ENCODE data around the gene CAPN15. TPM values are rescaled to one million over a fixed set of nuclear protein-coding genes. Genes with fewer than 3 reads are reported as not detected.

CAPN15 gene
- polyA plus RNA-seq, 1 of the 3 experiments (the other 2 are of a cell fraction): 22.9 TPM

- H4K20me1 ChIP-seq (ENCODE audit: insufficient read depth): no peaks in the 10 kb centered on the region
- CTCF ChIA-PET: no interaction called here
- no peak overlapping the region for H3K4me3 ChIP-seq (ENCODE audit: low read depth in 2 of 2, low read length in 1 of 2)
- H3K36me3 ChIP-seq (replicated peaks in 1 of 2; ENCODE audit: control insufficient read depth in 1 of 2, insufficient read depth in 2 of 2, low read length in 1 of 2): peaks cover 0 to 38% of the 10 kb centered on the region in 2 experiments
- H3F3A ChIP-seq (replicated peaks; ENCODE audit: insufficient read depth): no peaks in the 10 kb centered on the region
- no peak overlapping the region; a peak in 1 of 4 replicates for H3K27ac ChIP-seq (ENCODE audit: low read depth in 2 of 2, low read length in 1 of 2)
- peaks cover 10% of the 10 kb centered on the region for H3K79me2 ChIP-seq (ENCODE audit: insufficient read depth)
- POLR2A ChIA-PET: interaction anchor here (1.1 kb wide), 1 partner anchor 10 kb away, joined by 3 read pairs; no protein-coding TSS in a partner anchor
- H3K4me2 ChIP-seq: no peak overlapping the region
- DNase-seq: no peak
- 92% methylated on average over 15 of the region's 36 CpGs for WGBS (ENCODE audit: low lambda C conversion rate)
- TF ChIP-seq GABPA (IDR thresholded peaks at IDR 0.05; ENCODE audit: low read depth) (no peak), FOXM1 (IDR thresholded peaks at IDR 0.05; ENCODE audit: low read depth) (no peak), NFIC (IDR thresholded peaks at IDR 0.05; ENCODE audit: borderline replicate concordance) (no peak)
- H2AFZ ChIP-seq (ENCODE audit: low read depth): no peak overlapping the region
- no peak overlapping the region for H3K9ac ChIP-seq
- no peaks in the 10 kb centered on the region for H3K9me2 ChIP-seq
- H3K9me3 ChIP-seq: no peaks in the 10 kb centered on the region
- no peaks in the 10 kb centered on the region for H3K27me3 ChIP-seq (ENCODE audit: insufficient read depth)
- peaks cover 0 to 12% of the 10 kb centered on the region in 2 experiments; a peak in 1 of 4 replicates for H3K4me1 ChIP-seq (ENCODE audit: control insufficient read depth in 1 of 2, insufficient read depth in 2 of 2, low read depth in 1 of 2, low read length in 1 of 2)
Measured at GRCh38 chr16:575354-576196, 48.1 kb downstream of the CAPN15 start.

DNA sequence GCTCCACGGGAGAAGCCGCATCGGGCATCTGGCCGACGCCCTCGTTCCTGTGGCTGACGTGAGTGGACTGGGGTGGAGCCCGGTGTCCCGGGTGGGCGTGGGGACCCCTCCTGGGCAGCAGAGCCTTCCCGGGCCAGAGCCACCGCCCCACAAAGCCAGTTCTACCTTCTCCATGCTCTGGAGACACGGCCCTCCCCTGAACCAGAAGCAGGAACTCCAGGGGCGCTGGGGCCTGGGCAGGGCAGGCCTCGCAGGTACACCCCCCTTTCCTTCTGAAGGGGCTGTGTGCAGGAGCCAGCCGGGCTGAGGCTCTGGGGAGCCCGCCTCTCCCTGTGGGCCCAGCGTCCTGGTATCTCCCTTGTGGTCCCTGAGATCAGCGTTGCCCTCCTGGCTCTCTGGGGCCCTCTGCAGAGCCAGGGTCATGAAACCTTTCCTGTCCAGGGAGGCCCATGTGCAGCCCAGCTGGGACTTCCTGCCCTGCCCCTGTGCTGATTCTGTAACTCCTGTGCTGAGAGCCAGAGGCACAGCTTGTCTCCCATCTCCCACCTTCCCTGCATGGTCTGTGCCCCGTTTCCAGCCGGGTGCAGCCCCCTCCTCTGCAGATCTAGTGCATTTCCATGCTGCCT lies 48.8 kb downstream of the CAPN15 start:
- no peak overlapping the region for H3K4me2 ChIP-seq
- H3K4me3 ChIP-seq (ENCODE audit: low read depth in 2 of 2, low read length in 1 of 2): no peak overlapping the region
- no peak for DNase-seq
- peaks cover 0 to 41% of the 10 kb centered on the region in 2 experiments for H3K36me3 ChIP-seq (replicated peaks in 1 of 2; ENCODE audit: control insufficient read depth in 1 of 2, insufficient read depth in 2 of 2, low read length in 1 of 2)
- H3F3A ChIP-seq (replicated peaks; ENCODE audit: insufficient read depth): no peaks in the 10 kb centered on the region
- no peaks in the 10 kb centered on the region for H4K20me1 ChIP-seq (ENCODE audit: insufficient read depth)
- H3K4me1 ChIP-seq (ENCODE audit: control insufficient read depth in 1 of 2, insufficient read depth in 2 of 2, low read depth in 1 of 2, low read length in 1 of 2): peaks cover 0 to 7% of the 10 kb centered on the region in 2 experiments; a peak in 1 of 4 replicates
- no peaks in the 10 kb centered on the region for H3K9me3 ChIP-seq
- no peaks in the 10 kb centered on the region for H3K27me3 ChIP-seq (ENCODE audit: insufficient read depth)
- CTCF ChIA-PET: interaction anchor here (0.9 to 1.2 kb wide), 2 partner anchors 9 to 72 kb away, joined by 3 to 4 read pairs; no protein-coding TSS in a partner anchor
- H3K27ac ChIP-seq (ENCODE audit: low read depth in 2 of 2, low read length in 1 of 2): no peak overlapping the region
- peaks cover 8% of the 10 kb centered on the region for H3K79me2 ChIP-seq (ENCODE audit: insufficient read depth)
- no peak overlapping the region for H3K9ac ChIP-seq
- no peak overlapping the region for H2AFZ ChIP-seq (ENCODE audit: low read depth)
- TF ChIP-seq TEAD4 (IDR thresholded peaks at IDR 0.05; ENCODE audit: borderline replicate concordance, insufficient read depth) (no peak), EP300 (IDR thresholded peaks at IDR 0.05; ENCODE audit: borderline replicate concordance in 1 of 2, low read depth in 1 of 2, low read length in 1 of 2) (no peak), TCF12 (IDR thresholded peaks at IDR 0.05) (no peak), REST (IDR thresholded peaks at IDR 0.05; ENCODE audit: low read depth, low read length) (no peak), MAX (IDR thresholded peaks at IDR 0.05; ENCODE audit: low read depth) (no peak), JUND (IDR thresholded peaks at IDR 0.05) (no peak)
- TF ChIP-seq, protein P1, sequence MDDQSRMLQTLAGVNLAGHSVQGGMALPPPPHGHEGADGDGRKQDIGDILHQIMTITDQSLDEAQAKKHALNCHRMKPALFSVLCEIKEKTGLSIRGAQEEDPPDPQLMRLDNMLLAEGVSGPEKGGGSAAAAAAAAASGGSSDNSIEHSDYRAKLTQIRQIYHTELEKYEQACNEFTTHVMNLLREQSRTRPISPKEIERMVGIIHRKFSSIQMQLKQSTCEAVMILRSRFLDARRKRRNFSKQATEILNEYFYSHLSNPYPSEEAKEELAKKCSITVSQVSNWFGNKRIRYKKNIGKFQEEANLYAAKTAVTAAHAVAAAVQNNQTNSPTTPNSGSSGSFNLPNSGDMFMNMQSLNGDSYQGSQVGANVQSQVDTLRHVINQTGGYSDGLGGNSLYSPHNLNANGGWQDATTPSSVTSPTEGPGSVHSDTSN (IDR thresholded peaks at IDR 0.05): no peak
- H3K9me2 ChIP-seq: no peaks in the 10 kb centered on the region
- 90% methylated on average over 6 of the region's 21 CpGs for WGBS (ENCODE audit: low lambda C conversion rate)
- POLR2A ChIA-PET: interaction anchor here (0.7 to 1.1 kb wide), 3 partner anchors 9 to 11 kb away, joined by 3 read pairs; partner anchors contain the start of gene NHLRC4

All from SK-N-SH (cell line).